Keratinocyte (primary cell): Measurements from ENCODE around the gene ZDHHC24. TPM values are rescaled to one million over a fixed set of nuclear protein-coding genes. Genes with fewer than 3 reads are reported as not detected.

ENCODE experiments used
- DNase-seq: peaks from one replicate; pipeline ENCODE4 v3.0.0-alpha.2; 2011; ENCODE audit warnings: low read depth, missing footprints, low spot score
- FAIRE-seq: peaks from 2 replicates; lab custom pipeline; 2011; peaks lifted over from hg19 to GRCh38; lab: Jason Lieb, UNC
- H2AFZ ChIP-seq: 2 replicates; pipeline ENCODE4 v1.6.0; 2012; ENCODE audit warnings: low read length, control low read depth, inconsistent platforms; ENCODE audit not compliant: control insufficient read depth
- H3K27ac ChIP-seq: 2 replicates; pipeline ENCODE4 v1.5.1; 2011; ENCODE audit warnings: low read length; ENCODE audit not compliant: control insufficient read depth, insufficient read depth
- H3K27me3 ChIP-seq: 3 replicates; pipeline ENCODE4 v1.6.0; 2011; ENCODE audit warnings: low read length; ENCODE audit not compliant: control insufficient read depth, insufficient read depth; ENCODE audit errors: extremely low read depth
- H3K36me3 ChIP-seq, 2 experiments: 2 replicates in 1 of 2; 3 replicates in 1 of 2; pipeline ENCODE4 v1.5.1; 2011; ENCODE audit warnings: low read length in 2 of 2, mild to moderate bottlenecking in 1 of 2; ENCODE audit not compliant: control insufficient read depth in 2 of 2, insufficient read depth in 2 of 2; ENCODE audit errors: extremely low read depth in 1 of 2
- H3K4me1 ChIP-seq: 3 replicates; pipeline ENCODE4 v1.5.1; 2011; ENCODE audit warnings: low read length; ENCODE audit not compliant: control insufficient read depth, insufficient read depth; ENCODE audit errors: extremely low read depth
- H3K4me2 ChIP-seq: 3 replicates; pipeline ENCODE4 v1.6.0; 2011; ENCODE audit warnings: low read depth, low read length; ENCODE audit not compliant: control insufficient read depth, insufficient read depth; ENCODE audit errors: extremely low read depth
- H3K4me3 ChIP-seq, 3 experiments: fragments of 200-600 bp in 1 of 3; sonication (generic) in 1 of 3; 2 replicates in 2 of 3; 3 replicates in 1 of 3; pipeline ENCODE4 v1.5.1; 2011 to 2016; ENCODE audit warnings: low read length in 3 of 3, mild to moderate bottlenecking in 3 of 3, control low read depth in 2 of 3, inconsistent platforms in 1 of 3, low read depth in 1 of 3, mixed read lengths in 1 of 3, mixed run types in 1 of 3, moderate library complexity in 1 of 3; ENCODE audit not compliant: control insufficient read depth in 2 of 3, insufficient read depth in 2 of 3; ENCODE audit errors: extremely low read depth in 1 of 3
- H3K79me2 ChIP-seq: 2 replicates; pipeline ENCODE4 v1.6.0; 2012; ENCODE audit warnings: low read length; ENCODE audit not compliant: control insufficient read depth, insufficient read depth
- H3K9ac ChIP-seq: 3 replicates; pipeline ENCODE4 v1.6.0; 2011; ENCODE audit warnings: low read length; ENCODE audit not compliant: control insufficient read depth, insufficient read depth; ENCODE audit errors: extremely low read depth
- H3K9me1 ChIP-seq: 3 replicates; pipeline ENCODE4 v1.6.0; 2011; ENCODE audit warnings: low read length; ENCODE audit not compliant: control insufficient read depth, insufficient read depth; ENCODE audit errors: extremely low read depth
- H3K9me3 ChIP-seq: 2 replicates; pipeline ENCODE4 v1.5.1; 2012; ENCODE audit warnings: low read depth, low read length; ENCODE audit not compliant: control insufficient read depth
- H4K20me1 ChIP-seq: 3 replicates; pipeline ENCODE4 v1.6.0; 2011; ENCODE audit warnings: low read length; ENCODE audit not compliant: control insufficient read depth, insufficient read depth; ENCODE audit errors: extremely low read depth
- CTCF ChIP-seq, 3 experiments: IDR thresholded peaks in 1 of 3; conservative IDR thresholded peaks in 1 of 3; optimal IDR thresholded peaks in 1 of 3; 2 replicates in 2 of 3; 3 replicates in 1 of 3; pipeline versions ENCODE3 to v1.5.1; 2011; ENCODE audit warnings: low read length in 3 of 3, mild to moderate bottlenecking in 3 of 3, moderate library complexity in 2 of 3, control low read depth in 1 of 3, inconsistent platforms in 1 of 3; ENCODE audit not compliant: insufficient read depth in 2 of 3; ENCODE audit errors: extremely low read depth in 1 of 3
- EZH2 ChIP-seq: IDR thresholded peaks from one replicate; pipeline ENCODE4 v1.6.1; 2012; ENCODE audit warnings: inconsistent platforms, mild to moderate bottlenecking, low read length, moderate library complexity
- dilution Hi-C: fragments of 300-500 bp; cut with MboI; formaldehyde crosslinking; loops from one replicate; pipeline ENCODE4 v1.7.0; 2020; ENCODE audit warnings: low sequenced_read_pairs; ENCODE audit not compliant: extremely low pct_ligation_motif_present
- polyA plus RNA-seq, 5 experiments: library from polyadenylated mRNA; depleted of rRNA in 3 of 5; stranded (reverse) in 3 of 5; stranded (forward) in 1 of 5; unstranded in 1 of 5; fragments of >200 nt; gene quantifications; 1 replicate in 1 of 5; 2 replicates in 3 of 5; 3 replicates in 1 of 5; pipeline versions ENCODE4 v1.2.1 to v1.2.3, GENCODE V29; 2011 to 2012; ENCODE audit warnings: missing spikeins in 2 of 5, low read depth in 1 of 5, low replicate concordance in 1 of 5

The ZDHHC24 gene
- polyA plus RNA-seq, 1 donor (not counting 4 experiments of a cell fraction or from before 2014, with no cell fraction given): 4.8 TPM

- H3K36me3 ChIP-seq: peaks cover 7 to 8% of the 10 kb centered on the region in 2 experiments
- TF ChIP-seq EZH2 (no peak), CTCF (optimal IDR thresholded peaks at IDR 0.05 in 1 of 3, IDR thresholded peaks at IDR 0.05 in 1 of 3, conservative IDR thresholded peaks at IDR 0.05 in 1 of 3; ENCODE audit: extremely low read depth in 1 of 3, insufficient read depth in 2 of 3, low read length in 3 of 3) (peak; percentile 86 to 93 (median 91))
- H3K9me1 ChIP-seq: peaks cover 2% of the 10 kb centered on the region
- peak overlapping the region; percentile 85 for H2AFZ ChIP-seq
- H3K4me1 ChIP-seq: peaks cover 21% of the 10 kb centered on the region
- H4K20me1 ChIP-seq: peaks cover 5% of the 10 kb centered on the region
- no peaks in the 10 kb centered on the region for H3K9me3 ChIP-seq
- peak overlapping the region; percentile 96 for H3K27ac ChIP-seq
- dilution Hi-C loops: no loop called here
- H3K4me3 ChIP-seq: peak overlapping the region; percentile 72 to 83 (median 77)
- peaks cover 3% of the 10 kb centered on the region for H3K79me2 ChIP-seq
- peak overlapping the region; percentile 91 for H3K9ac ChIP-seq
- H3K27me3 ChIP-seq: no peaks in the 10 kb centered on the region
- FAIRE-seq: peak; percentile 71
- peak overlapping the region; percentile 92 for H3K4me2 ChIP-seq
- no peak for DNase-seq
Observed at GRCh38 chr11:66478729-66479393, 67.0 kb downstream of the ZDHHC24 start.

GRCh38 chr11:66477263-66478201 is 68.3 kb downstream of the ZDHHC24 start:
- Histone ChIP-seq H2AFZ (no peak overlapping the region), H3K9me3 (no peaks in the 10 kb centered on the region), H3K4me3 (no peak overlapping the region), H4K20me1 (peaks cover 5% of the 10 kb centered on the region), H3K27me3 (no peaks in the 10 kb centered on the region), H3K4me2 (no peak overlapping the region), H3K79me2 (peaks cover 3% of the 10 kb centered on the region), H3K9me1 (peaks cover 2% of the 10 kb centered on the region), H3K4me1 (peaks cover 23% of the 10 kb centered on the region), H3K36me3 (peaks cover 6 to 8% of the 10 kb centered on the region in 2 experiments), H3K9ac (no peak overlapping the region), H3K27ac (no peak overlapping the region)
- dilution Hi-C loops: no loop called here
- DNase-seq (no peak), FAIRE-seq (no peak)
- no peak for TF ChIP-seq EZH2
- no peak for TF ChIP-seq CTCF (optimal IDR thresholded peaks at IDR 0.05 in 1 of 3, IDR thresholded peaks at IDR 0.05 in 1 of 3, conservative IDR thresholded peaks at IDR 0.05 in 1 of 3; ENCODE audit: extremely low read depth in 1 of 3, insufficient read depth in 2 of 3, low read length in 3 of 3)
